Activated CD8-positive, alpha-beta T cell treated with anti-CD3 and anti-CD28 coated beads for 36 hours (primary cell): ENCODE results near the gene MTMR3. TPM values are rescaled to one million over a fixed set of nuclear protein-coding genes. Genes with fewer than 3 reads are reported as not detected.

Experiments
- ATAC-seq: fragments of 200-7000 bp; cut with Tn5 transposase; one replicate; pipeline ENCODE4 v1.10.0; 2021; ENCODE audit warnings: mild to moderate bottlenecking, moderate library complexity
- CTCF ChIA-PET: fragments of 350-600 bp; sonication (Branson Sonifier 250); formaldehyde crosslinking; loops from one replicate; lab custom pipeline; 2021; ENCODE audit warnings: antibody characterized with exemption; lab: Charles Lee
- POLR2A ChIA-PET: fragments of 350-600 bp; sonication (Branson Sonifier 250); formaldehyde crosslinking; loops from one replicate; lab custom pipeline; 2021; ENCODE audit warnings: antibody characterized with exemption; lab: Charles Lee
- DNase-seq: peaks from one replicate; pipeline ENCODE4 v3.0.0-alpha.2; 2020
- H3K27ac Mint-ChIP-seq: one replicate; pipeline ENCODE4 v1.8.0; 2021; ENCODE audit warnings: mild to moderate bottlenecking, mixed read lengths
- H3K27me3 Mint-ChIP-seq: one replicate; pipeline ENCODE4 v1.8.0; 2021; ENCODE audit warnings: mixed read lengths
- H3K36me3 Mint-ChIP-seq: one replicate; pipeline ENCODE4 v1.8.0; 2021; ENCODE audit warnings: low read depth, mixed read lengths
- H3K4me1 Mint-ChIP-seq: one replicate; pipeline ENCODE4 v1.8.0; 2021; ENCODE audit warnings: low read depth, mixed read lengths
- H3K4me3 Mint-ChIP-seq: one replicate; pipeline ENCODE4 v1.8.0; 2021; ENCODE audit warnings: mild to moderate bottlenecking, moderate library complexity, mixed read lengths
- H3K9me3 Mint-ChIP-seq: one replicate; pipeline ENCODE4 v1.8.0; 2021; ENCODE audit warnings: mixed read lengths
- CTCF ChIP-seq: fragments of 200-600 bp; IDR thresholded peaks from one replicate; pipeline ENCODE4 v1.8.0; 2022; ENCODE audit warnings: antibody characterized with exemption, mild to moderate bottlenecking
- intact Hi-C: fragments of 100-400 bp; cut with micrococcal nuclease; formaldehyde crosslinking; loops from one replicate; pipeline ENCODE4 v1.10.0; 2022
- total RNA-seq, 2 experiments: library from RNA; stranded (reverse); gene quantifications; one replicate each; pipeline ENCODE4 v1.2.3, GENCODE V29; 2021

Gene MTMR3
- total RNA-seq, 2 experiments from 2014 or later = 19.5 to 21.3 TPM

GRCh38 chr22:29994027-29994715 lies 111.2 kb downstream of the MTMR3 start:
- Mint-ChIP-seq H3K4me3 (no peak overlapping the region), H3K4me1 (peaks cover 7% of the 10 kb centered on the region), H3K36me3 (peaks cover 2% of the 10 kb centered on the region), H3K9me3 (no peaks in the 10 kb centered on the region), H3K27me3 (no peaks in the 10 kb centered on the region), H3K27ac (no peak overlapping the region)
- ChIA-PET POLR2A (no interaction called here), CTCF (interaction anchor here (1.2 to 4.4 kb wide), 2 partner anchors 11 to 368 kb away, joined by 3 to 32 read pairs; no protein-coding TSS in a partner anchor)
- TF ChIP-seq CTCF = no peak
- ATAC-seq = peak; percentile 56
- intact Hi-C loops = no loop called here
- no peak for DNase-seq

GRCh38 chr22:29994943-29995342 lies 112.0 kb downstream of the MTMR3 start:
- Mint-ChIP-seq H3K4me1 (peaks cover 7% of the 10 kb centered on the region), H3K36me3 (peaks cover 2% of the 10 kb centered on the region), H3K27me3 (no peaks in the 10 kb centered on the region), H3K4me3 (no peak overlapping the region), H3K9me3 (no peaks in the 10 kb centered on the region), H3K27ac (peak overlapping the region; percentile 25)
- POLR2A ChIA-PET = no interaction called here
- CTCF ChIA-PET = interaction anchor here (1.2 to 4.4 kb wide), 3 partner anchors 11 to 369 kb away, joined by 3 to 32 read pairs (median 3); no protein-coding TSS in a partner anchor
- intact Hi-C loops = no loop called here
- no peak for TF ChIP-seq CTCF
- DNase-seq (no peak), ATAC-seq (no peak)

- no peak overlapping the region for H3K4me3 Mint-ChIP-seq
- H3K27me3 Mint-ChIP-seq = no peaks in the 10 kb centered on the region
- H3K36me3 Mint-ChIP-seq = peaks cover 2% of the 10 kb centered on the region
- ATAC-seq = no peak
- ChIA-PET POLR2A (no interaction called here), CTCF (interaction anchor here (1.2 to 4.4 kb wide), 3 partner anchors 8 to 85 kb away, joined by 3 to 32 read pairs (median 3); no protein-coding TSS in a partner anchor)
- H3K27ac Mint-ChIP-seq = no peak overlapping the region
- TF ChIP-seq CTCF = no peak
- DNase-seq = no peak
- H3K4me1 Mint-ChIP-seq = peaks cover 12% of the 10 kb centered on the region
- no peaks in the 10 kb centered on the region for H3K9me3 Mint-ChIP-seq
- intact Hi-C loops = no loop called here
Observed at GRCh38 chr22:29997107-29997506, 114.1 kb downstream of the MTMR3 start.

- no peaks in the 10 kb centered on the region for H3K9me3 Mint-ChIP-seq
Observed at GRCh38 chr22:29997516-29997915, 114.5 kb downstream of the MTMR3 start.

More at GRCh38 chr22:29997516-29997915, 114.5 kb downstream of the MTMR3 start:
- no peak overlapping the region for H3K27ac Mint-ChIP-seq
- ATAC-seq (no peak), DNase-seq (no peak)
- intact Hi-C loops = no loop called here
- H3K4me1 Mint-ChIP-seq = peaks cover 12% of the 10 kb centered on the region
- ChIA-PET CTCF (interaction anchor here (1.2 to 4.4 kb wide), 3 partner anchors 8 to 85 kb away, joined by 3 to 32 read pairs (median 3); no protein-coding TSS in a partner anchor), POLR2A (interaction anchor here (0.6 kb wide), 1 partner anchor 971 kb away, joined by 3 read pairs; the partner anchor contains the start of gene MORC2)
- peaks cover 2% of the 10 kb centered on the region for H3K36me3 Mint-ChIP-seq
- H3K4me3 Mint-ChIP-seq = no peak overlapping the region
- H3K27me3 Mint-ChIP-seq = no peaks in the 10 kb centered on the region
- no peak for TF ChIP-seq CTCF
